ENCODE data around the gene CCR3. TPM values are rescaled to one million over a fixed set of nuclear protein-coding genes. Genes with fewer than 3 reads are reported as not detected.

The CCR3 gene
- total RNA-seq, 1 experiment from 2014 or later = not detected

DNA sequence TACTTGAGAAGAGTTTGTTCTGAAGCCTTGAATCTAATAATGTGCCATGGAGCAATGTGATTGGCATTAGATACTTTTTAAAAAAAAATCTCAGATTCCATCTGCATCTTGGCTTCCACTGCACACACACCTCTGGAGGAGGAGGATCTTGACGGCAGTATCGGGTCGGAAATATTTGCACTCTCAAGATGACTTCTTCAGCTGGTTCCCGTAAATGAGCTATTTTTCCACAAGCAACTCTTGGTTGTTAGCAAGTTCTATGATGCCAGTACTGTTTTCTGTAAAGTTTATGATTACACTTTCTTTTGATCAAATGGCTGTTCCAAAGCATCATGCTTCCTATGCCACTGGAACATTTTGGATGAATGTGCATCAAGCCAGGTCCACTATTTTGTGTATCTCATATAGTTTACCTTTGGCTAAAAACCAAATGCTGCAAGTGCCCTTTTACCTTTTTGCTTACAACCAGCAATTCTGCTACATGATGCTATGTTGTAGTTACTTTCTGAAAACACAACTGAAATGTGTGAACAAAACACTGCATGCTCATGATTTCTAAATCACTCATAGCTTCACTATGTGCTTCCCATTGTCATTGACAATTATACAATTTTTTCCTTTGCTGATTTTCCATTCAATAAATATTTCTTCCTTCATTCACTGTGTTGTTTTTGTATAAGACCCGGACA is 43.8 kb downstream of the CCR3 start:
- ATAC-seq (no peak), DNase-seq (ENCODE audit: low read depth, low spot score) (no peak)
- Histone ChIP-seq H3K4me3 (replicated peaks in 1 of 2; ENCODE audit: low read depth in 1 of 2, low read length in 2 of 2) (no peak overlapping the region), H3K9me3 (ENCODE audit: control insufficient read depth in 1 of 2, insufficient read depth in 1 of 2, low read depth in 1 of 2, low read length in 2 of 2) (no peaks in the 10 kb centered on the region), H3K27me3 (ENCODE audit: insufficient read depth, low read length) (no peaks in the 10 kb centered on the region), H3K27ac (ENCODE audit: low read depth, low read length) (no peak overlapping the region), H3K9me2 (ENCODE audit: insufficient read depth) (no peaks in the 10 kb centered on the region), H2AFZ (ENCODE audit: low read depth, low read length, poor library complexity, severe bottlenecking) (no peak overlapping the region), H3K4me1 (ENCODE audit: control insufficient read depth in 1 of 2, insufficient read depth in 2 of 2, low read length in 2 of 2) (no peaks in the 10 kb centered on the region), H3K79me2 (ENCODE audit: insufficient read depth, low read length) (no peaks in the 10 kb centered on the region), H3K9ac (ENCODE audit: low read length) (no peak overlapping the region), H3K4me2 (ENCODE audit: low read length) (no peak overlapping the region), H3K36me3 (ENCODE audit: control insufficient read depth in 1 of 2, insufficient read depth in 2 of 2, low read length in 2 of 2) (no peaks in the 10 kb centered on the region), H4K20me1 (ENCODE audit: insufficient read depth) (no peaks in the 10 kb centered on the region)
- RAD21 ChIA-PET (ENCODE audit: low non-redundant PET in 1 of 2, low total read pairs in 2 of 2, uncharacterized antibody in 2 of 2, unreplicated experiment in 2 of 2) = no interaction called here
- POLR2A ChIA-PET = no interaction called here
- BruUV-seq (replicated peaks) = no TSS peak
- TF ChIP-seq POLR2AphosphoS5 (IDR thresholded peaks at IDR 0.05; ENCODE audit: low read depth, low read length) (no peak), RAD21 (IDR thresholded peaks at IDR 0.05; ENCODE audit: low read depth) (no peak), SIN3A (IDR thresholded peaks at IDR 0.05; ENCODE audit: low read depth) (no peak), JUND (IDR thresholded peaks at IDR 0.05) (no peak), EGR1 (IDR thresholded peaks at IDR 0.05; ENCODE audit: low read depth) (no peak), ELF1 (IDR thresholded peaks at IDR 0.05; ENCODE audit: borderline replicate concordance, low read depth) (no peak), EZH2 (IDR thresholded peaks at IDR 0.05) (no peak), YY1 (IDR thresholded peaks at IDR 0.05; ENCODE audit: extremely low read depth, insufficient replicate concordance, low read depth, low read length) (no peak), EZH2phosphoT487 (IDR thresholded peaks at IDR 0.05; ENCODE audit: borderline replicate concordance) (no peak), CBX3 (IDR thresholded peaks at IDR 0.05; ENCODE audit: low read depth) (no peak), TCF7L2 (IDR thresholded peaks at IDR 0.05; ENCODE audit: borderline replicate concordance, extremely low read depth, insufficient read depth, insufficient read length) (no peak), CEBPB (IDR thresholded peaks at IDR 0.05; ENCODE audit: low read depth) (no peak), SP1 (IDR thresholded peaks at IDR 0.05; ENCODE audit: low read depth) (no peak), POLR2A (IDR thresholded peaks at IDR 0.05; ENCODE audit: borderline replicate concordance, extremely low read depth, insufficient read depth, insufficient read length) (no peak), FOSL1 (IDR thresholded peaks at IDR 0.05; ENCODE audit: low read depth) (no peak), ZFX (IDR thresholded peaks at IDR 0.05) (no peak)
- TF ChIP-seq, protein P1, sequence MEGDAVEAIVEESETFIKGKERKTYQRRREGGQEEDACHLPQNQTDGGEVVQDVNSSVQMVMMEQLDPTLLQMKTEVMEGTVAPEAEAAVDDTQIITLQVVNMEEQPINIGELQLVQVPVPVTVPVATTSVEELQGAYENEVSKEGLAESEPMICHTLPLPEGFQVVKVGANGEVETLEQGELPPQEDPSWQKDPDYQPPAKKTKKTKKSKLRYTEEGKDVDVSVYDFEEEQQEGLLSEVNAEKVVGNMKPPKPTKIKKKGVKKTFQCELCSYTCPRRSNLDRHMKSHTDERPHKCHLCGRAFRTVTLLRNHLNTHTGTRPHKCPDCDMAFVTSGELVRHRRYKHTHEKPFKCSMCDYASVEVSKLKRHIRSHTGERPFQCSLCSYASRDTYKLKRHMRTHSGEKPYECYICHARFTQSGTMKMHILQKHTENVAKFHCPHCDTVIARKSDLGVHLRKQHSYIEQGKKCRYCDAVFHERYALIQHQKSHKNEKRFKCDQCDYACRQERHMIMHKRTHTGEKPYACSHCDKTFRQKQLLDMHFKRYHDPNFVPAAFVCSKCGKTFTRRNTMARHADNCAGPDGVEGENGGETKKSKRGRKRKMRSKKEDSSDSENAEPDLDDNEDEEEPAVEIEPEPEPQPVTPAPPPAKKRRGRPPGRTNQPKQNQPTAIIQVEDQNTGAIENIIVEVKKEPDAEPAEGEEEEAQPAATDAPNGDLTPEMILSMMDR (IDR thresholded peaks at IDR 0.05 in 2 of 3, conservative IDR thresholded peaks at IDR 0.05 in 1 of 3; ENCODE audit: borderline replicate concordance in 1 of 3, insufficient read depth in 1 of 3, low read depth in 2 of 3, low read length in 2 of 3) = no peak
- TF ChIP-seq, protein P2, sequence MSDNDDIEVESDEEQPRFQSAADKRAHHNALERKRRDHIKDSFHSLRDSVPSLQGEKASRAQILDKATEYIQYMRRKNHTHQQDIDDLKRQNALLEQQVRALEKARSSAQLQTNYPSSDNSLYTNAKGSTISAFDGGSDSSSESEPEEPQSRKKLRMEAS (IDR thresholded peaks at IDR 0.05) = no peak
- TF ChIP-seq, protein P3, sequence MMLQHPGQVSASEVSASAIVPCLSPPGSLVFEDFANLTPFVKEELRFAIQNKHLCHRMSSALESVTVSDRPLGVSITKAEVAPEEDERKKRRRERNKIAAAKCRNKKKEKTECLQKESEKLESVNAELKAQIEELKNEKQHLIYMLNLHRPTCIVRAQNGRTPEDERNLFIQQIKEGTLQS (IDR thresholded peaks at IDR 0.05) = no peak
- TF ChIP-seq, protein P4, sequence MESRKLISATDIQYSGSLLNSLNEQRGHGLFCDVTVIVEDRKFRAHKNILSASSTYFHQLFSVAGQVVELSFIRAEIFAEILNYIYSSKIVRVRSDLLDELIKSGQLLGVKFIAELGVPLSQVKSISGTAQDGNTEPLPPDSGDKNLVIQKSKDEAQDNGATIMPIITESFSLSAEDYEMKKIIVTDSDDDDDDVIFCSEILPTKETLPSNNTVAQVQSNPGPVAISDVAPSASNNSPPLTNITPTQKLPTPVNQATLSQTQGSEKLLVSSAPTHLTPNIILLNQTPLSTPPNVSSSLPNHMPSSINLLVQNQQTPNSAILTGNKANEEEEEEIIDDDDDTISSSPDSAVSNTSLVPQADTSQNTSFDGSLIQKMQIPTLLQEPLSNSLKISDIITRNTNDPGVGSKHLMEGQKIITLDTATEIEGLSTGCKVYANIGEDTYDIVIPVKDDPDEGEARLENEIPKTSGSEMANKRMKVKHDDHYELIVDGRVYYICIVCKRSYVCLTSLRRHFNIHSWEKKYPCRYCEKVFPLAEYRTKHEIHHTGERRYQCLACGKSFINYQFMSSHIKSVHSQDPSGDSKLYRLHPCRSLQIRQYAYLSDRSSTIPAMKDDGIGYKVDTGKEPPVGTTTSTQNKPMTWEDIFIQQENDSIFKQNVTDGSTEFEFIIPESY (IDR thresholded peaks at IDR 0.05; ENCODE audit: extremely low read depth, insufficient replicate concordance, low read length) = no peak
- intact Hi-C loops (cut with micrococcal nuclease) = no loop called here
- CTCF ChIA-PET = no interaction called here

Measured in HCT116 (cell line).